Measurements from ENCODE around the gene ANO2.

Gene ANO2

DNA sequence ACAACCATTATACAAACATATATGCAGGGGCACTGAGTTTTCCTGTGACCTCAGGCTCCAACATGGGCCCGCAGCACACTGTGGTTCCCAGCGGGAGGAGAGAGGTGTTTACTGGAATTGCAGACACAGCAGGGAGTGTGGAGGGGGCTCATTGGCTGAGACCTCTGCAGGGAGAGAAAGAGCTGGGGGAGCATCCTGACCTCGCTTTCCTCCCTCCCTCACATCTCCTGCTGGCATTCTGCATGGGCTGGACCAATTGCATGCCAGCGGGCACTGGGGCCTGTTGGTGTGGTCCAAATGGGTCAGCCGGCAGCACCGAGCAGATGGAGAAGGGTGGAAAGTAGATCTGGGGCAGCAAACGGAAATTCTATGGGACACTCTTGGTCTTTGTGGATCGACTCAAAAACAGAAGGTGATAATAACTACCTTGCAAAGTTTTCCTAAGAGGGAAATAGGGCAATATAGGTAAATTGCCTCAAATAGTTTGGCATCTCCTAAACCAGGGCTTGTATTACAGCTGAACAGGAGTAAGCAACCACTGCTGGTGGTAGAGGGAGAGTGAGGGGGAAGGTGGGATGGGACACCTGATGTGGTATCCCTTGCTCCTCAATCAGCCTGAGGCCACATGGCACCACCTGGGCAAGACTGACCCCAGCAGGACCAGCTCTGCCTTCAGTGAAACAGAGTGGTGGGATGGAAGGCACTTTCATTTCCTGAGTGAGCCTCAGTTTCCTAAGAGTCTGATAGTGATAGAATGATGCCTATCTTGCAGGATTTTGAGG is 426.3 kb downstream of the ANO2 start:
- H3K4me3 ChIP-seq (ENCODE audit: low read length), result no peak overlapping the region
- no peak for TF ChIP-seq EZH2phosphoT487 (IDR thresholded peaks at IDR 0.05; ENCODE audit: borderline replicate concordance, low read length)
- no peak for TF ChIP-seq CTCF (IDR thresholded peaks at IDR 0.05; ENCODE audit: low read depth, low read length, poor library complexity, severe bottlenecking)

GRCh38 chr12:5516371-5517241 is 428.5 kb downstream of the ANO2 start:
- no peaks in the 10 kb centered on the region for H3K9me3 ChIP-seq (ENCODE audit: control insufficient read depth, insufficient read depth, low read length)
- H3K79me2 ChIP-seq (ENCODE audit: control insufficient read depth, low read length), result no peaks in the 10 kb centered on the region
- H3K27me3 ChIP-seq (ENCODE audit: control insufficient read depth, low read length), result no peaks in the 10 kb centered on the region; the same call in 1 of the 2 replicates
- no peaks in the 10 kb centered on the region for H4K20me1 ChIP-seq (ENCODE audit: control insufficient read depth, insufficient read depth, low read depth, low read length)
- H3K36me3 ChIP-seq (ENCODE audit: control insufficient read depth, low read length), result no peaks in the 10 kb centered on the region
- TF ChIP-seq EZH2phosphoT487 (IDR thresholded peaks at IDR 0.05; ENCODE audit: borderline replicate concordance, low read length) (no peak), CTCF (IDR thresholded peaks at IDR 0.05; ENCODE audit: low read depth, low read length, poor library complexity, severe bottlenecking) (no peak)
- no peak overlapping the region for H3K27ac ChIP-seq (ENCODE audit: low read depth, low read length)
- H3F3A ChIP-seq (ENCODE audit: control insufficient read depth, insufficient read depth), result no peaks in the 10 kb centered on the region
- H3K4me2 ChIP-seq (ENCODE audit: low read length), result no peak overlapping the region
- no peaks in the 10 kb centered on the region for H3K9me2 ChIP-seq (replicated peaks; ENCODE audit: control insufficient read depth, low read length)
- no peak overlapping the region for H3K4me3 ChIP-seq (ENCODE audit: low read length)
- peaks cover 4% of the 10 kb centered on the region for H3K4me1 ChIP-seq (ENCODE audit: control insufficient read depth, low read length)

More for the DNA sequence above, 426.3 kb downstream of the ANO2 start:
- Histone ChIP-seq H3K9me2 (replicated peaks; ENCODE audit: control insufficient read depth, low read length) (no peaks in the 10 kb centered on the region), H3K4me2 (ENCODE audit: low read length) (no peak overlapping the region), H3K27me3 (ENCODE audit: control insufficient read depth, low read length) (no peaks in the 10 kb centered on the region; the same call in 1 of the 2 replicates), H3K27ac (ENCODE audit: low read depth, low read length) (no peak overlapping the region), H3K36me3 (ENCODE audit: control insufficient read depth, low read length) (no peaks in the 10 kb centered on the region), H3K79me2 (ENCODE audit: control insufficient read depth, low read length) (no peaks in the 10 kb centered on the region), H3K4me1 (ENCODE audit: control insufficient read depth, low read length) (no peaks in the 10 kb centered on the region), H4K20me1 (ENCODE audit: control insufficient read depth, insufficient read depth, low read depth, low read length) (no peaks in the 10 kb centered on the region), H3K9me3 (ENCODE audit: control insufficient read depth, insufficient read depth, low read length) (no peaks in the 10 kb centered on the region), H3F3A (ENCODE audit: control insufficient read depth, insufficient read depth) (no peaks in the 10 kb centered on the region)

DNA sequence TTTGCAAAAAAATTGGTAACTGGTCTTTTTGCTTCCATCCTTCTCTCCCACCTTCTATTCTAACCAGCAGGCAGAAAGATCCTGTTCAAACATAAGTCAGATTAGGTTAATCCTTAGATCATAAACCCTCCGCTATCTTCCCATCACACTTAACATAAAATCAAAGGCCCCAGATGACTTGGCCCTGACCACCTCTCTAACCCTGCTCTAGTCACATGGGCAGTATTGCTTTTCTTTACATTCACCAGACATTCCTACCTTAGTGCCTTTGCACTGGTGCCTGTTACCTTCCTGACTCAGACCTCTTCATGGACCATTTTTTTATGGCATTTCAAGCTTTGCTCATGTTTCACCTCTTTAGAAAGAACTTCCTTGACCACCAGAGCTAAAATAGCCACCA is 429.6 kb downstream of the ANO2 start:
- TF ChIP-seq EZH2phosphoT487 (IDR thresholded peaks at IDR 0.05; ENCODE audit: borderline replicate concordance, low read length), result no peak
- no peak for TF ChIP-seq CTCF (IDR thresholded peaks at IDR 0.05; ENCODE audit: low read depth, low read length, poor library complexity, severe bottlenecking)
- Histone ChIP-seq H3K4me1 (ENCODE audit: control insufficient read depth, low read length) (peaks cover 15% of the 10 kb centered on the region), H3K79me2 (ENCODE audit: control insufficient read depth, low read length) (no peaks in the 10 kb centered on the region), H3K9me2 (replicated peaks; ENCODE audit: control insufficient read depth, low read length) (no peaks in the 10 kb centered on the region), H3K27ac (ENCODE audit: low read depth, low read length) (no peak overlapping the region), H3K9me3 (ENCODE audit: control insufficient read depth, insufficient read depth, low read length) (no peaks in the 10 kb centered on the region), H3F3A (ENCODE audit: control insufficient read depth, insufficient read depth) (no peaks in the 10 kb centered on the region), H4K20me1 (ENCODE audit: control insufficient read depth, insufficient read depth, low read depth, low read length) (no peaks in the 10 kb centered on the region), H3K4me3 (ENCODE audit: low read length) (no peak overlapping the region), H3K4me2 (ENCODE audit: low read length) (no peak overlapping the region), H3K36me3 (ENCODE audit: control insufficient read depth, low read length) (no peaks in the 10 kb centered on the region), H3K27me3 (ENCODE audit: control insufficient read depth, low read length) (no peaks in the 10 kb centered on the region; the same call in 1 of the 2 replicates)

All from DOHH2 (cell line).